ENCODE results near the gene PCDH20.
"Not testable (repeated sequence)": the region's sequence is repeated elsewhere in the genome, so short reads cannot be mapped to it uniquely, and the experiment has no call there.

The PCDH20 gene

DNA sequence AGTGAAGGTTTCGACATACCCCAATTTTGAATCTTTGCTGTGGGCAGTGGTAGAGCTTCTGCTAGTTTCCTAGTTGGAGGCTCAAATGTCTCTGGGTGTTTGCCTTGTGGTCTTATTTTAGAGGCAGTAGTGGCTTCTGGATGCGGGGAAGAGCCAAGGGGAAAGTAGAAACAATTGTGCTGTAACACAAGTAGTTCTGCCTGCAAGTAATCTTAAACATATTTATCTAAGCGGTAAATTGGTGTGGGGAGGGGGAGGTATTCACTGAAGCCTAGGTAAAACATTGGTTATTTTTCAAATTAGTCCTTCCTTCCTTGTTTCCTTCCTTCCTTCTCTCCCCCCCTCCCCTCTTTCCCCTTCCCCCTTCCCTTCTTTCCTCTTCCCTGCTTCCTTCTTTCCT lies at the start of gene PCDH20:
Gene PCDH20 (minus strand): TSS at position 101 of the 400 bp plus-strand sequence. CDS start 691 bp downstream, outside the sequence.
- DNase-seq, result no peak

DNA sequence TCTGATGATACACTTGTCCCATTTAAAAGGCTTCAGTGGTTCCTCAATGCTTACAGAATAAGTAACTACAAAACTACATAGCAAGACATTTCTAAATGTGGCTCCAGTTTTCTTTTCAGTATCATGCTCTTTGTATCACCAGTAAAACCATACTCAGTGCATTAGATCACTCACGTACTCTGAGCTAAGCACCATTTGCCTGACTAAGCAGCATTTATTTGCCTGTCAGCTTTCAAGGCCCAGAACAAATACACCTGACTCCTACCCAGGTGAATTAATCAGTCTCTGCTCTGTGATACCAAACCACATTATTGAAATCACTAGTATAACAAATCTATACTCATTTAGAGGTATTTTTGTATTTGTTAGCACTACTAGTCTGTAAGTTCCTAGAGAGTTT lies 47.4 kb upstream of the PCDH20 start:
- no peak for DNase-seq

DNA sequence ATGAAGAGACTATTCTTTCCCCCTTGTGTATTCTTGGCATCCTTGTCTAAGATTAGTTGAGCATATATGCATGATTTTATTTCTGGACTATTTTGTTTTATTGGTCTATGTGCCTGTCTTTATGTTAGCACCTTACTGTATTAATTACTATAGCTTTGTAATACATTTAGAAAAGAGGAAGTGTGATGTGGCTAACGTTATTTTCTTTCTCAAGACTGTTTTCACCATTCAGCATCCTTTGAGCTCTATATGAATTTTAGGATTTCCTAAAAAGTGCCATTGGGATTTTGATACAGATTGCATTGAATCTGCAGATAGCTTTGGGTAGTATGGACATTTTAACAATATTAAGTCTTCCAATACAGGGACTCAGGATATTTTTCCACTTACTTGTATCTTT lies 37.5 kb upstream of the PCDH20 start:
- DNase-seq, result no peak

- no peak for DNase-seq
These were observed 16.4 kb upstream of the PCDH20 start for GRCh38 chr13:61432029-61432428.

DNA sequence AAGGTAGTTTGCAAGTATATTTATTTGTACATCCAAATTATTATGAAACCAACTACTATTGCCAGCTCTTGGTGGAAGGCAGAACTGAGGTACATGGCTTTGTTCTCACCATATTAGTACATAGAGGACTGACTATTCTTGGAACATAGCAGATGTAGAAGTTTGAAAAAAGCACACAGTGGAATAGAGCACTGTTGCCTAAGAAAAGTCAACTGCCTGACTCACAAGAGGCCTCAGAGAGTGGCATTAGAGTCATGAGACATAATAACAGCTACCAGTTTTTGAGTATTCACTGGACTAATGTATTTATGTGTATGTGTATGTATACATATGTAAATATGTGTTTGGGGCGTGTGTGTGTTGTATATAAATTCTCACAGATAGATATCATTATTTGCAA lies 8.3 kb upstream of the PCDH20 start:
- DNase-seq, result no peak

DNA sequence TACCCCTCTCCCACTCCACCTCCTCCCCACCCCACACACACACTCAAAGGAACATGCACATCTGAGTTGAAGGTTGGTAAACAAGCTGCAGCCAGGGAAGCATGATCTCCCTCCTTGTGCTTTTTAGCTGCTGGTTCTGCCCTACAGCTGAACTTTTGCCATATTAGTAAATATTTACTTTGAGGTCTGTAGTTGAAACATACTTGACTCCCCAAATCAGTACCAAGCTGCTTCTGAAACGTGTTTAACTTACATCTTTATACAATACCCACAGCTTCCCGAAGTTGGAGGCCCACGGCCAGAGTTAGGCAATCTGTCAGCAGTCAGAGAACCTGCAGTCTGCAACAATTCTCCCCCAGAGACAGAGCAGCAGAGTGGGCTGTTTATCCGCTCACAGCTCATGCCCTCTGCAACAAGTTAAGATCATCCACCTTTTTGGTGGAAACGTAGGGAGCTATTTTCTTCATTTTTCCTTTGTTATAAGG lies 1.5 kb upstream of the PCDH20 start:
- DNase-seq, result no peak

DNA sequence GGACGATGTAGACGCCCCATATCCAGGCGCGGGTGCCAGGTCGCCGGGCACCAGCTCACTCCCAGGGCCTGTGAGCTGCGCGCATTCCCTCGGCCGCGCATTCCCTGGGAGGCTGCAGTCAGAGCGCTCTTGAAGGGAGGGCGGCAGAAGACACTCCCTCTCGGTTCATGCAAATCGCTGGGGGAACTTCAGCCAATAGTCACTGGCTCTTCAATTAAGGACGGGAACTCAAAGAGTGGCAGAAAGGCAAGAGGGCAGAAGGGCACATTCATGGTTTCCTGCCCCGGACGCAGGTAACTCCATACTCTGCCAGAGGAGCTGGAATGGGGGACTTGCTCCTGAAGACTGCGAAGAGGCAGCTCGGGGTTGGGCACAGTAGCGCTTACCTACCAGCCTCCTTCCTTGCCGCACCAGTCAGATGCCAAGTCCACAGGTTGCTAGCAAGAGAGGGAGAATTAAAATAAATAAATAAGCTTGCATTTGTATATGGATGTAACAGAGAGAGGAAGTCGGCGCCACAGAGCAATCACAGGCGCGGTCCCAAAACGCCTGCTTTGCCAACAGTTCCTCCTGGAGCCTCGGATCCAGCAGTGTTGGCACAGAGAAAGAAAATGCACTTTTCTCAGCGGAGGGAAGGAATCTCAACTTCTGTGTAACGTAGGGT lies 459 bp downstream of the PCDH20 start:
- no peak for DNase-seq

DNA sequence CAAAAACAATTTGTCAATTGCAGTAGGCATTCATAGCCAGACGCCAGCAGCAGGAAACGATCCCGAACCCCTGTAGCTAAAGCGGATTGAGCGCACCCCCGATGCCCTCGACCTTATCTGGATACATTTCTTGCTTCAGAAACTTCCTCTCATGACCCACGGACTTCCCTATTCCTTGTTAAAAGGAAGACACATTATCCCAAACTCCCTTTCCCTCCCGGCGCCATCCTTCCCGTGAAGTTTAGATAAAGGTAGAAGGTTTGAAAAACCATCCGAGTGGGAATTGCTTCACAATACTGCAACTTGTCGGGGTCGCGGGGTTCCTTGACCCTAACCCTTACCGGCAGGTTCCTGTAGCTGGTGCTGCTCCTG lies 977 bp downstream of the PCDH20 start:
- no peak for DNase-seq

DNA sequence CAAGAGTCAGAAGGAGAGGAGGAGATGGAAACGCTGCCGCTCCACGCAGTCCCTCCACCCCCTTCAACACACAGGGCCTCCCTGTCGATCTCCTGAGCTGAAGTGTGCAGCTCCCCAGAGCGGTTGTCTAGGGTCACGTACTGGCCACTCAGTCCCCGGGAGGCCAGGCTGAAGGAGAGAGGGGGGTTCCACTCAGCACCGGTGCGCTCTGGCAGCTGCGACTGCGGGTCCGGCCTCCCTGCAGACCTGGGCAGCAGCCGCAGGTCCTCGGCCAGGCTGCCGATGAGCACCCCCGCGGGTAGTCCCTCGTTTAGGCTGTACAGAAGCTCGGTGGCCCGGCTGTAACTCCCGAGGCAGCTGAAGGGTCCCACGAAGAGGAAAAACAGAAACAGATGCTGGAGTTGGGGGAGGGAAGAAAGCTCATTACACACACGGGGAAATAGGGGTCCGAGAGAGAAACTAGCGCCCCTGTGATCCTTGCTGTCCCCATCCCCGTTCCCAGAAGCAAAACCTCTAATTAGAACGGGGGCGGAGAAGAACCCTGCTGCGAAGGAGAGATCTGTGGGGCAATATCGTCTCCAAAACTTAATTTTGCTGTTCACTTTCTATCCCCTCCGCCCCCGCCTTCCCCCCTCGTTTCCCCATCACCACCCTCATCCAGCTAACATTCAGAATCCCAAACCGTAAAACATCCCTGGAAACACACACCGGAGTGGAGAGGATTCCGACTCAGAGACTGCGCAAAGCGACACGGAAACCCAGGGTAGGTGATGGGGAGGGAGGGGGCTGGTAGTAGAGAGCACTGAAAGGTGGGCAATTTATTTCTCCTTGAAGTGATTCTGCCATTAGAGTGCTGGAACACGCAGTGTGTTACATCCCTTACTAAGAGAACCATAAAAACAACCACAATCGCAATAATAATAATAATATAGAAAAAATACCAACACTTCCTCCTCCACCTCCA lies 1.8 kb downstream of the PCDH20 start:
- DNase-seq, result no peak

DNA sequence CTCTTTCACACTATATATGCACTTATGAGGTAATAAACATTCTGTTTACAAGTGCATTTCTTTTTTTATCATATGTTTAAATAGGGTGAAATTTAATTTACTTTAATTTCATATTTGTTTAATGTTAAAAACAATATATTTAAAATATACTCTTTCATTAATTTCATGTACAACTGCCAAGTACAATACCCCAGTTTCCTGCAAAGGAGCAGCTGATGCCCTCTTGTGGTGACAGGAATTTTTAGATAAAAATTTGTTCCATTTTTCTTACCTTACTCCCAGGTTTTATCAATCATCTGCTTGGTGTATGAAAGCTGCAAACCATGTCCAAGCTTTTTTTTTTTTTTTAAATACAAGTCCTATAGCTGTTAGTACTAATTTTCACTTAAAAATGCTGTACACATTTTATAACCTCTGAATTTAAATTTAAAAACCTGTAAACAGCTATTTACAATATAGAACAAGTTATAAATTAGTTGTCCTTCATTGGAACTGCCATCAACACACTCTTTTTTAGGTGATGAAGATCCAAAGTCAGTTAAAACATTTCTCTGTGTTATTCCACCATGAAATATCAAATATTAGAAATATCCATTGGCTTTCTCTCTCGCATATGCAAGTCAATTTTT lies 4.9 kb downstream of the PCDH20 start:
- DNase-seq, result no peak

DNA sequence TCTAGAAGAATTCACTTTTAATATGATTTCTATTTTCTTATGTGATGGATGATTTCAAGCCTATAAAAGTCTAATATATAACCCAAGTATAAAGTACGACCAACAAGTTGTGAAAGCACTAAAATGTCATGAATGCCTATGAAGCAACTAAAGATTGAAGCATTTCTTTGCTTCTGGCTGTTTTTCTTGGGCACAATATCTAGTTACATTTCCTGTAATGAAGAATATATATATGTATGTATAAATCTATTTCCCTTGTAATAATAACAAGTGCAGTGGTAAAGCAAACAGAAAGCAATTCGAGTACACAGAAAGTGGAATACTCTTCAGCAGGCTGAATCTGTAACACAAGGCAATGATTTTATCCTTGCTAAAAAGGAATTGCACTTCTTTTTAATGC lies 5.4 kb downstream of the PCDH20 start:
- no peak for DNase-seq

DNA sequence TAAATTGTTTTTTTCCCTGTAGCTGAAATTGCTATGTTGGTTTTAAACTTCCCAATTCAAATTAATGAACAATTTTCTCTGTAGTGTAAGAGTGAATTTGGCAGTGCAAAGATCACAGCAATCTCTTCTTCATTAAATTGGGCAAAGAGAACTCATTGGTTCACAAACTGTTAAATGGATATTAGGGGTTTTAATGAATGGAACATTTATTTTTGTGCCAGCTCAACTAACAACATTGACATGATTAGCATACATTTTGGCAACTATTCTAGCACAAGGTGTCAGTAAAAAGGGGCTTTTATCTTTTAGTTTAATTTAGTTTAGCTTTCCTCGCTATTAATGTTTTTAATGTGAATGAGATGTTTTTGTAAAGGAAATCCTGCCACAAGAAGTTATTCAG lies 7.1 kb downstream of the PCDH20 start:
- DNase-seq, result no peak

GRCh38 chr13:61406275-61406674 lies 9.4 kb downstream of the PCDH20 start:
- DNase-seq, result no peak

DNA sequence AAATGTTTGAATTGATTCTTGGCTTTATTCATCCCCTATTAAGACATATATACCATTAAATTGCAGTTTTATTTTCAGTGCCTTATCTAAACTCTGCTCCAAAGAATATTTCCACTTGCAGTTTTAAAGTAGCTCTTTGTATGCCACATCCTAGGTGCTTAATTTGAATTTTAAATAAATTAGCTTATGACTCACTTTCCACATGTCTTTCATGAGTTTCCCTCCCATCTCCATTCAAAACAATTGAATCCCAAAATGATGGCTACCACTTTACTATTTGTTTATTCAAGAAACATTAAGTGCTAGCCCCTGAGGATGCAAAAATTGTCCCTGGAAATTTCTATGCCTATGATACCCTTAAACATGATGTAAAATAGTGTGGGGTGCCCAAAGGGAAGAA lies 19.5 kb downstream of the PCDH20 start:
- no peak for DNase-seq

DNA sequence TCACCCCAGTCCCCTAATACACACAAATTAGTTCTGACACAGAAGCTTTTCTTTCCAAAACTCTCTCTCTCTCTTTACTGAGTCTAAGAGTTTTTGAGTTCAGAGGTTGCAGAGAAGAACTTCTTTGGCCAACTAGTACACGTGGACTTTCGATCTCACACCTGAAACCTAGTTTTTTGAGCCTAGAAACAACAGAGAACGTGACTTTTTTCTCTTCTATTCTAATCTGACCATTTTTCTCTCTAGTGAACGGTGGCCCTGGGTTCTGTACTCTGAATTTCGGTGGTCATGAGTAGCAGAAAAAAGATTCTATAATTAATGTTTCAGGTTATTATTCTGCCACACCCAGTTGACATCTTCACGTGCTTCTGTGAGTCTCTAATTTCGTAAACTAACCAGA lies 24.2 kb downstream of the PCDH20 start:
- no peak for DNase-seq

GRCh38 chr13:61387694-61388093 lies 28.0 kb downstream of the PCDH20 start:
- DNase-seq, result no peak

DNA sequence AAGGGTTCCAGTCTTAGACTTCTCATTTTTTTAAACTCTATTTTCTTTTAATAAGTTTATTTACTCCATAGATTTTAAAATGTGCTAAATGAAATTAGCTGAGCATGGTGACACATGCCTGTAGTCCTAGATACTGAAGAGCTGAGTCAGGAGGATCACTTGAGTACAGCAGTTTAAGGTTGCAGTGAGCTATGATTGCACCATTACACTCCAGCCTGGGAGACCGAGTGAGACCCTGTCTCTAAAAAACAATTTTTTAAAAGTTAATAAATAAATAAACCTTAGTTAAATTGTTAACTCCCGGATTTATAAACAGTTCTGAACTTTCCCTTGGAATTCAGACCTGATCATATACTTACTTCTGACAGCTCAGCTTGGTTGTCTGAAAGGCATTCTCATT lies 32.5 kb downstream of the PCDH20 start:
- DNase-seq, result no peak

GRCh38 chr13:61370520-61370919 lies 45.1 kb downstream of the PCDH20 start:
- DNase-seq, result no peak

GRCh38 chr13:61364690-61365089 lies 51.0 kb downstream of the PCDH20 start:
- not testable (repeated sequence) for DNase-seq

DNA sequence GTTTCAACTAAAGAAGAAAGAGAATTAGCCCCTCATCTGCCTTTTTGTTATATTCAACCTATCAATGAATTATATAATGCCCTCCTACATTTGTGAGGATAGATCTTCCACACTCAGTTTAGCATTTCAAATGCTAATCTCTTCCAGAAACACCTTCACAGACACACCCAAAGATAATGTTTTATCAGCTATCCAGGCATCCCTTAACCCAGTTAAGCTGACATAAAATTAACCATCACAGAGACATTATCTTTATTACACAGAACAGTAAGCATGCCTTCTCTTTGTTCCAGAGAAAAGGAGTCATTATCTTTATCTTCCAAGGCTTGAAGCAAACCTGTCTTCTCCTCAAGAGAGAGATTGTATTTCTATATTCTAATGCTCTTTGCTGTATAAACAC lies 53.1 kb downstream of the PCDH20 start:
- no peak for DNase-seq
